ENCODE measurements around the gene ASTN2. TPM values are rescaled to one million over a fixed set of nuclear protein-coding genes. Genes with fewer than 3 reads are reported as not detected.

The ASTN2 gene
- total RNA-seq, 2 experiments from 2014 or later: 5.2 to 6.0 TPM

GRCh38 chr9:117126871-117127270 lies 288.0 kb downstream of the ASTN2 start:
- no peaks in the 10 kb centered on the region for H3K27me3 Mint-ChIP-seq
- no peak overlapping the region for H3K27ac Mint-ChIP-seq
- H3K4me1 Mint-ChIP-seq: no peaks in the 10 kb centered on the region
- DNase-seq (no peak), ATAC-seq (ENCODE audit: low read depth) (no peak)
- H3K9me3 Mint-ChIP-seq: peaks cover 1% of the 10 kb centered on the region
- H3K36me3 Mint-ChIP-seq: no peaks in the 10 kb centered on the region
- POLR2A ChIA-PET: no interaction called here
- no peak overlapping the region for H3K4me3 Mint-ChIP-seq

GRCh38 chr9:117125531-117125930 lies 289.3 kb downstream of the ASTN2 start:
- Mint-ChIP-seq H3K27ac (no peak overlapping the region), H3K4me3 (no peak overlapping the region), H3K9me3 (peaks cover 4% of the 10 kb centered on the region), H3K36me3 (no peaks in the 10 kb centered on the region), H3K27me3 (no peaks in the 10 kb centered on the region), H3K4me1 (no peaks in the 10 kb centered on the region)
- ATAC-seq (ENCODE audit: low read depth): no peak
- no peak for DNase-seq
- POLR2A ChIA-PET: no interaction called here

GRCh38 chr9:117123729-117124128 lies 291.1 kb downstream of the ASTN2 start:
- DNase-seq: no peak
- H3K9me3 Mint-ChIP-seq: peaks cover 4% of the 10 kb centered on the region
- POLR2A ChIA-PET: no interaction called here
- no peak overlapping the region for H3K27ac Mint-ChIP-seq
- H3K27me3 Mint-ChIP-seq: no peaks in the 10 kb centered on the region
- no peak for ATAC-seq (ENCODE audit: low read depth)
- H3K4me3 Mint-ChIP-seq: no peak overlapping the region
- no peaks in the 10 kb centered on the region for H3K4me1 Mint-ChIP-seq
- H3K36me3 Mint-ChIP-seq: no peaks in the 10 kb centered on the region

GRCh38 chr9:117122953-117123352 lies 291.9 kb downstream of the ASTN2 start:
- no peak for ATAC-seq (ENCODE audit: low read depth)
- H3K27ac Mint-ChIP-seq: no peak overlapping the region
- no peaks in the 10 kb centered on the region for H3K4me1 Mint-ChIP-seq
- H3K9me3 Mint-ChIP-seq: peaks cover 4% of the 10 kb centered on the region
- no peaks in the 10 kb centered on the region for H3K27me3 Mint-ChIP-seq
- H3K4me3 Mint-ChIP-seq: no peak overlapping the region
- H3K36me3 Mint-ChIP-seq: no peaks in the 10 kb centered on the region
- DNase-seq: no peak
- POLR2A ChIA-PET: no interaction called here

GRCh38 chr9:117122102-117122501 lies 292.8 kb downstream of the ASTN2 start:
- DNase-seq (no peak), ATAC-seq (ENCODE audit: low read depth) (no peak)
- Mint-ChIP-seq H3K27me3 (no peaks in the 10 kb centered on the region), H3K9me3 (peaks cover 4% of the 10 kb centered on the region), H3K4me3 (no peak overlapping the region), H3K4me1 (no peaks in the 10 kb centered on the region), H3K36me3 (no peaks in the 10 kb centered on the region), H3K27ac (no peak overlapping the region)
- POLR2A ChIA-PET: no interaction called here

GRCh38 chr9:117121316-117121715 lies 293.5 kb downstream of the ASTN2 start:
- peaks cover 4% of the 10 kb centered on the region for H3K9me3 Mint-ChIP-seq
- no peaks in the 10 kb centered on the region for H3K4me1 Mint-ChIP-seq
- POLR2A ChIA-PET: no interaction called here
- H3K27ac Mint-ChIP-seq: no peak overlapping the region
- no peaks in the 10 kb centered on the region for H3K27me3 Mint-ChIP-seq
- H3K4me3 Mint-ChIP-seq: no peak overlapping the region
- ATAC-seq (ENCODE audit: low read depth) (no peak), DNase-seq (no peak)
- no peaks in the 10 kb centered on the region for H3K36me3 Mint-ChIP-seq

GRCh38 chr9:117120061-117120460 lies 294.8 kb downstream of the ASTN2 start:
- POLR2A ChIA-PET: interaction anchor here (0.8 kb wide), 1 partner anchor 116 kb away, joined by 3 read pairs; no protein-coding TSS in a partner anchor
- no peak overlapping the region for H3K4me3 Mint-ChIP-seq
- no peaks in the 10 kb centered on the region for H3K36me3 Mint-ChIP-seq
- H3K27ac Mint-ChIP-seq: no peak overlapping the region
- no peaks in the 10 kb centered on the region for H3K27me3 Mint-ChIP-seq
- peaks cover 5% of the 10 kb centered on the region for H3K9me3 Mint-ChIP-seq
- ATAC-seq (ENCODE audit: low read depth) (no peak), DNase-seq (no peak)
- H3K4me1 Mint-ChIP-seq: no peaks in the 10 kb centered on the region

- no peaks in the 10 kb centered on the region for H3K27me3 Mint-ChIP-seq
- no peak for ATAC-seq (ENCODE audit: low read depth)
- H3K27ac Mint-ChIP-seq: no peak overlapping the region
These were observed 298.8 kb downstream of the ASTN2 start for GRCh38 chr9:117116084-117116483.

GRCh38 chr9:117114768-117115167 lies 300.1 kb downstream of the ASTN2 start:
- POLR2A ChIA-PET: no interaction called here
- no peak overlapping the region for H3K4me3 Mint-ChIP-seq
- no peaks in the 10 kb centered on the region for H3K36me3 Mint-ChIP-seq
- ATAC-seq (ENCODE audit: low read depth) (no peak), DNase-seq (no peak)
- H3K27ac Mint-ChIP-seq: no peak overlapping the region
- peaks cover 3% of the 10 kb centered on the region for H3K9me3 Mint-ChIP-seq
- H3K4me1 Mint-ChIP-seq: no peaks in the 10 kb centered on the region
- no peaks in the 10 kb centered on the region for H3K27me3 Mint-ChIP-seq

More at GRCh38 chr9:117116084-117116483, 298.8 kb downstream of the ASTN2 start:
- H3K4me1 Mint-ChIP-seq: no peaks in the 10 kb centered on the region
- no peak overlapping the region for H3K4me3 Mint-ChIP-seq
- POLR2A ChIA-PET: no interaction called here
- no peaks in the 10 kb centered on the region for H3K36me3 Mint-ChIP-seq
- DNase-seq: no peak
- H3K9me3 Mint-ChIP-seq: peaks cover 5% of the 10 kb centered on the region

- no peaks in the 10 kb centered on the region for H3K27me3 Mint-ChIP-seq
- DNase-seq (no peak), ATAC-seq (ENCODE audit: low read depth) (no peak)
- no peaks in the 10 kb centered on the region for H3K36me3 Mint-ChIP-seq
- no peaks in the 10 kb centered on the region for H3K9me3 Mint-ChIP-seq
- no peak overlapping the region for H3K4me3 Mint-ChIP-seq
- POLR2A ChIA-PET: no interaction called here
- peaks cover 1% of the 10 kb centered on the region for H3K4me1 Mint-ChIP-seq
- no peak overlapping the region for H3K27ac Mint-ChIP-seq
These were observed 310.0 kb downstream of the ASTN2 start for GRCh38 chr9:117104716-117105495.

- POLR2A ChIA-PET: no interaction called here
- H3K36me3 Mint-ChIP-seq: no peaks in the 10 kb centered on the region
- DNase-seq: no peak
- H3K27ac Mint-ChIP-seq: no peak overlapping the region
- H3K27me3 Mint-ChIP-seq: no peaks in the 10 kb centered on the region
- no peak for ATAC-seq (ENCODE audit: low read depth)
- H3K4me3 Mint-ChIP-seq: no peak overlapping the region
- no peaks in the 10 kb centered on the region for H3K9me3 Mint-ChIP-seq
- peaks cover 1% of the 10 kb centered on the region for H3K4me1 Mint-ChIP-seq
These were observed 310.7 kb downstream of the ASTN2 start for GRCh38 chr9:117104206-117104605.

- Mint-ChIP-seq H3K9me3 (no peaks in the 10 kb centered on the region), H3K27me3 (no peaks in the 10 kb centered on the region), H3K4me3 (no peak overlapping the region), H3K27ac (no peak overlapping the region), H3K36me3 (no peaks in the 10 kb centered on the region), H3K4me1 (peaks cover 1% of the 10 kb centered on the region)
- no peak for ATAC-seq (ENCODE audit: low read depth)
- DNase-seq: no peak
- POLR2A ChIA-PET: no interaction called here
These were observed 311.3 kb downstream of the ASTN2 start for GRCh38 chr9:117103438-117104110.

- no peak overlapping the region for H3K27ac Mint-ChIP-seq
- DNase-seq (no peak), ATAC-seq (ENCODE audit: low read depth) (no peak)
- POLR2A ChIA-PET: no interaction called here
- no peaks in the 10 kb centered on the region for H3K36me3 Mint-ChIP-seq
- H3K4me3 Mint-ChIP-seq: no peak overlapping the region
- no peaks in the 10 kb centered on the region for H3K27me3 Mint-ChIP-seq
- no peaks in the 10 kb centered on the region for H3K9me3 Mint-ChIP-seq
- peaks cover 1% of the 10 kb centered on the region for H3K4me1 Mint-ChIP-seq
These were observed 313.8 kb downstream of the ASTN2 start for GRCh38 chr9:117101008-117101407.

GRCh38 chr9:117098331-117098730 lies 316.5 kb downstream of the ASTN2 start:
- DNase-seq: no peak
- ATAC-seq (ENCODE audit: low read depth): no peak
- Mint-ChIP-seq H3K27me3 (no peaks in the 10 kb centered on the region), H3K4me3 (no peak overlapping the region), H3K9me3 (no peaks in the 10 kb centered on the region), H3K27ac (no peak overlapping the region), H3K4me1 (peaks cover 1% of the 10 kb centered on the region), H3K36me3 (no peaks in the 10 kb centered on the region)
- POLR2A ChIA-PET: no interaction called here

Measured in activated naive CD8-positive, alpha-beta T cell treated with anti-CD3 and anti-CD28 coated beads, Interleukin-2, amount 10 ng/mL, durations not matched to agents 7 days and 5 days (primary cell).